ENCODE measurements around the gene SMTN.

- TF ChIP-seq POLR2AphosphoS5 (IDR thresholded peaks at IDR 0.05; ENCODE audit: insufficient read depth, low read depth, low read length) = no peak
- no peak for TF ChIP-seq EZH2 (IDR thresholded peaks at IDR 0.05; ENCODE audit: borderline replicate concordance, low read depth, low read length, severe bottlenecking)
- TF ChIP-seq POLR2A (IDR thresholded peaks at IDR 0.05; ENCODE audit: low read depth, low read length) = no peak
- TF ChIP-seq CTCF (IDR thresholded peaks at IDR 0.05; ENCODE audit: extremely low read depth in 1 of 2, insufficient read depth in 1 of 2, low read depth in 1 of 2, low read length in 2 of 2) = no peak
- no peak for TF ChIP-seq MAX (IDR thresholded peaks at IDR 0.05; ENCODE audit: insufficient read depth, insufficient read length)
- no peak for TF ChIP-seq MYC (IDR thresholded peaks at IDR 0.05; ENCODE audit: low read depth, low read length)
- TF ChIP-seq FOS (IDR thresholded peaks at IDR 0.05; ENCODE audit: borderline replicate concordance, insufficient read depth, low read length) = no peak
- TF ChIP-seq JUN (IDR thresholded peaks at IDR 0.05; ENCODE audit: borderline replicate concordance, insufficient read depth, insufficient read length, low read depth) = no peak
- TF ChIP-seq GATA2 (IDR thresholded peaks at IDR 0.05; ENCODE audit: insufficient read depth, insufficient read length, low read depth, low read length) = no peak
Observed at GRCh38 chr22:31036671-31037550, 44.2 kb upstream of the SMTN start.
